Activated CD4-positive, alpha-beta T cell treated with anti-CD3 and anti-CD28 coated beads, Interleukin-2, amount 10 ng/mL, durations not matched to agents 7 days and 5 days (primary cell): ENCODE results near the gene KCNJ12. TPM values are rescaled to one million over a fixed set of nuclear protein-coding genes. Genes with fewer than 3 reads are reported as not detected.
"Not testable (repeated sequence)": the region's sequence is repeated elsewhere in the genome, so short reads cannot be mapped to it uniquely, and the experiment has no call there.

Experiments used
- CTCF ChIA-PET: fragments of 350-600 bp; sonication (Branson Sonifier 250); formaldehyde crosslinking; loops from one replicate; lab custom pipeline; 2021; ENCODE audit warnings: antibody characterized with exemption; lab: Charles Lee
- POLR2A ChIA-PET: fragments of 350-600 bp; sonication (Branson Sonifier 250); formaldehyde crosslinking; loops from one replicate; lab custom pipeline; 2021; ENCODE audit warnings: antibody characterized with exemption; lab: Charles Lee
- DNase-seq: peaks from one replicate; pipeline ENCODE4 v3.0.0-alpha.2; 2020
- H3K27ac Mint-ChIP-seq: one replicate; pipeline ENCODE4 v1.8.0; 2021; ENCODE audit warnings: mild to moderate bottlenecking, moderate library complexity, mixed read lengths
- H3K27me3 Mint-ChIP-seq: one replicate; pipeline ENCODE4 v1.8.0; 2021; ENCODE audit warnings: mixed read lengths
- H3K36me3 Mint-ChIP-seq: one replicate; pipeline ENCODE4 v1.8.0; 2021; ENCODE audit warnings: low read depth, mixed read lengths
- H3K4me1 Mint-ChIP-seq: one replicate; pipeline ENCODE4 v1.8.0; 2021; ENCODE audit warnings: mixed read lengths
- H3K4me3 Mint-ChIP-seq: one replicate; pipeline ENCODE4 v1.8.0; 2021; ENCODE audit warnings: mild to moderate bottlenecking, moderate library complexity, mixed read lengths
- H3K9me3 Mint-ChIP-seq: one replicate; pipeline ENCODE4 v1.8.0; 2021; ENCODE audit warnings: mixed read lengths
- total RNA-seq, 2 experiments: library from RNA; stranded (reverse); gene quantifications; one replicate each; pipeline ENCODE4 v1.2.3, GENCODE V29; 2021

Gene KCNJ12
- total RNA-seq, 2 experiments from 2014 or later, result not detected

GRCh38 chr17:21388944-21389343, 12.8 kb downstream of the KCNJ12 start:
- Mint-ChIP-seq H3K9me3 (no peaks in the 10 kb centered on the region), H3K36me3 (no peaks in the 10 kb centered on the region), H3K4me3 (no peak overlapping the region), H3K27ac (no peak overlapping the region), H3K4me1 (no peaks in the 10 kb centered on the region), H3K27me3 (no peaks in the 10 kb centered on the region)
- ChIA-PET CTCF (interaction anchor here (2.3 kb wide), 1 partner anchor 10 kb away, joined by 7 read pairs; no protein-coding TSS in a partner anchor), POLR2A (no interaction called here)
- DNase-seq, result no peak

GRCh38 chr17:21389394-21389793, 13.2 kb downstream of the KCNJ12 start:
- Mint-ChIP-seq H3K9me3 (no peaks in the 10 kb centered on the region), H3K4me1 (no peaks in the 10 kb centered on the region), H3K36me3 (no peaks in the 10 kb centered on the region), H3K27me3 (no peaks in the 10 kb centered on the region), H3K4me3 (no peak overlapping the region), H3K27ac (no peak overlapping the region)
- ChIA-PET POLR2A (no interaction called here), CTCF (interaction anchor here (2.3 kb wide), 1 partner anchor 10 kb away, joined by 7 read pairs; no protein-coding TSS in a partner anchor)
- DNase-seq, result no peak

DNA sequence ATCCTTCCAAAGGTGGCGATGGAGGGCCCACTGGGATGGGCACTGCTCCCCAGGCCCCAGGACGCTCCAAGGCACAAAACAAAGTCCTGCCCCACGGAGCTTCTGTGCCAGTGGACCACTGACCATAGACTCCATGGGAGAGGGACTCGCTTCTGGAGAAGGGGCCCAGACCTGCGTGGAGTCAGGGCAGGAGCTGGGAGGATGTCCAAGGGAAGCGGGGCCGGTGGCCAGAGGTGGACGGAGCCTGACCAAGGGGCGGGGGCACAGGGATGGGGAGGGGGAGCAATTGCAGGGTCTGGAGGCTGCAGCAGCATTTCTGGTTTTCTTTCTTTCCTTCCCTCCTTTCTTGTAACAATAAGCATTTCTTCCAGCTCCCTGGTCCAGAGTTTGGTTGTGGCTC, 14.1 kb downstream of the KCNJ12 start:
- CTCF ChIA-PET, result interaction anchor here (2.3 kb wide), 1 partner anchor 11 kb away, joined by 7 read pairs; no protein-coding TSS in a partner anchor
- H3K27ac Mint-ChIP-seq, result no peak overlapping the region

GRCh38 chr17:21392266-21392665, 16.1 kb downstream of the KCNJ12 start:
- Mint-ChIP-seq H3K9me3 (no peaks in the 10 kb centered on the region), H3K4me3 (no peak overlapping the region), H3K27ac (no peak overlapping the region), H3K27me3 (no peaks in the 10 kb centered on the region), H3K36me3 (no peaks in the 10 kb centered on the region), H3K4me1 (no peaks in the 10 kb centered on the region)
- no peak for DNase-seq
- CTCF ChIA-PET, result interaction anchor here (0.6 kb wide), 1 partner anchor 41 kb away, joined by 3 read pairs; no protein-coding TSS in a partner anchor
- POLR2A ChIA-PET, result interaction anchor here (0.6 kb wide), 1 partner anchor 91 kb away, joined by 3 read pairs; no protein-coding TSS in a partner anchor

More for the DNA sequence above, 14.1 kb downstream of the KCNJ12 start:
- Mint-ChIP-seq H3K4me1 (no peaks in the 10 kb centered on the region), H3K4me3 (no peak overlapping the region), H3K36me3 (no peaks in the 10 kb centered on the region), H3K9me3 (no peaks in the 10 kb centered on the region), H3K27me3 (no peaks in the 10 kb centered on the region)
- DNase-seq, result no peak
- POLR2A ChIA-PET, result no interaction called here

DNA sequence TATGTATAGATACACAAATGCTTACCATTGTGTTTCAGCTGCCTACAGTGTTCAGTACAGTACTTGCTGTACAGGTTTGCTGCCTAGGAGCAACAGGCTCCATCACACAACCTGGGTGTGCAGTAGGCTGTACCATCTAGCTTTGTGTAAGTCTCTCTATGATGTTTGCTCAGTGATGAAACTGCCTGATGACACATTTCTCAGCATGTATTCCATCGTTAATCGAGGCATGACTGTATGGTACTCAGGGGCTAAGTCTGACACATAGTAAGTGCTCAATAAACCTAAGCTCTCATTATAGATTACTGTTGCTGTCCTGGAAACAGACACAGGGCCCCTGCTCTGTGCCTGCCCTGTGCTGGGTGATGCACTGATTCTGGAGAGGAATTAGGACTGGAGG, 18.1 kb downstream of the KCNJ12 start:
- no peak for DNase-seq
- Mint-ChIP-seq H3K4me3 (no peak overlapping the region), H3K36me3 (no peaks in the 10 kb centered on the region), H3K9me3 (no peaks in the 10 kb centered on the region), H3K4me1 (no peaks in the 10 kb centered on the region), H3K27ac (no peak overlapping the region), H3K27me3 (no peaks in the 10 kb centered on the region)
- ChIA-PET CTCF (no interaction called here), POLR2A (no interaction called here)

DNA sequence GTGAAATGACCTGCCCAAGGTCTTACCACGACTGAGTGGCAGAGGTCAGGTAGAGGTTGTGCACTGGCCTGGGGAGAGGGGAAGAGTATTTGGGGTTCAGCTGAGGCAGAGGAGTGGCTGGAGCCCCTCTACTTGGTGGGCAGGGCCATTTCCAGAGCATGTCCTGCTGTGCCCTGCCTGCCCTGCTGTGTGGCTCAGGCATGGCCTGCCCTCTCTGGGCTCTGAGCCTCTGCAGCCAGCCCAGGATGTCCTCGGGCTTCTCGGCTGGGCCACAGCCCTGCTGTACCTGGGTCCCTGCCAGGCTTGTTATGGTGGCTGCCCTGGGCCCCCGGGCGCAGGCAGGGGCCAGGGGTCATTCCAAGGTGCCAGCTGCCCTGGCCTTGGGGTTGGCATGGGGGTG, 19.6 kb downstream of the KCNJ12 start:
- Mint-ChIP-seq H3K36me3 (no peaks in the 10 kb centered on the region), H3K27ac (no peak overlapping the region)

DNA sequence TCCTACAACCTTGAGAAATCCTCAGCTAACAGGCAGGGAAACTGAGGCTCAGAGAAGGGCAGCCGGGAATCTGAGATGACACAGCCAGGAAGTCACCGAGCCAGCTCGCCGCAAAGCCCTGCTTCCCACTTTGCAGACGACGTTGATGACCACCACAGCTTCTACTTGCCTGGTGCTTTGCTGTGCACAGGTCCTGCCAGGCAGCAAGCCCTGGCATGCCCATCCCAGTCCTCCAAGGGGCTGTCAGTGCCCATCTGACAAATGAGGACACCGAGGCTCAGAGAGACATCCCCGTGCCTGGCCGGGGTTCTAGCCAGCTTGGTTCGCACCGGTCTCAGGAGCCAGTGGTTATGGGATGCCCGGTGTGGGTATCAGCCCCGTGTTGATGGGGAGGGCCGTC, 20.1 kb downstream of the KCNJ12 start:
- no peak for DNase-seq
- ChIA-PET CTCF (no interaction called here), POLR2A (no interaction called here)
- no peaks in the 10 kb centered on the region for H3K27me3 Mint-ChIP-seq
- no peak overlapping the region for H3K27ac Mint-ChIP-seq
- H3K4me1 Mint-ChIP-seq, result no peaks in the 10 kb centered on the region
- no peaks in the 10 kb centered on the region for H3K9me3 Mint-ChIP-seq
- H3K36me3 Mint-ChIP-seq, result no peaks in the 10 kb centered on the region
- no peak overlapping the region for H3K4me3 Mint-ChIP-seq

More for the DNA sequence above, 19.6 kb downstream of the KCNJ12 start:
- H3K4me3 Mint-ChIP-seq, result no peak overlapping the region
- no peaks in the 10 kb centered on the region for H3K9me3 Mint-ChIP-seq
- ChIA-PET CTCF (no interaction called here), POLR2A (no interaction called here)
- no peaks in the 10 kb centered on the region for H3K4me1 Mint-ChIP-seq
- no peak for DNase-seq
- no peaks in the 10 kb centered on the region for H3K27me3 Mint-ChIP-seq

DNA sequence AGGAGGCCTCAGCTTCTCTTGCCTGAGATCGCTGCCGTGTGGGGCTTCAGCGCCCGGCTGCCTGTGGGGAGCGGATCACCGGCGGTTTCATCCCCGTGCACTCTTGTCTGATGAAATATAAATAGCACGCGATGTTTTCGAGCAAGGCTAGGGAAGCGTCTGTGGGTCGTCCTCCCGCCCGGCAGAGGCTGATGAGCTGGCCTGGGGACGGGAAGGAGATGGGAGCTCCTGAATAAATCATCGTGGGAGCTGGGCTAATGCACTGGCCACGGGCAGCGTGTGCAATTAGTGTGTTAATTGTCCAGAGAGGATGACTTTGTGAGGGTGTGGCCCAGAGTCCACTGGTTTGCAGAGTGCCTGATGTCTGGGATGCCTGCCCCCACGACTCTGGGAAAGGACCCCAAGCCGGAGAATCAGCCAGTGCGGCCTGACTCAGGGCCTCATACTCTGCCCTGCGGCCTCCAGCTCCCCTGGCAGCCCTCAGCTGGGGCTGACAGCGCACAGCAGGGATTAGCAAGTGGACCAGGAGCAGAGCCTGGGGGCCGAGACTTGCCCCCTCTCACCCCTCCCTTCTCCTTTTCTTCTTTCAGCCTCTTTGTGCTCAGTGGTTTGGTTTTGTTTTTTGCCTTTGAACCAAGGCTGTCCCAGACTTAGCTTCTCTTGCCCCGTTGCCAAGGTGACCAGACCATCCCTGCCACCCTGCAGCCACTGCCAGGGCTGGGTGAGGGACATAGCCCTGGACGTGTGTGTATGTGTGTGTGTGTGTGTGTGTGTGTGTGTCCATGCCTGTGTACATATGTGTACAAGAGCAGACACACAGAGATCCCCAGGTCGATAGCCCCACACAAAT, 21.4 kb downstream of the KCNJ12 start:
- H3K9me3 Mint-ChIP-seq, result no peaks in the 10 kb centered on the region
- no peaks in the 10 kb centered on the region for H3K4me1 Mint-ChIP-seq
- no peaks in the 10 kb centered on the region for H3K36me3 Mint-ChIP-seq
- H3K27ac Mint-ChIP-seq, result no peak overlapping the region
- ChIA-PET CTCF (no interaction called here), POLR2A (no interaction called here)
- no peak overlapping the region for H3K4me3 Mint-ChIP-seq
- H3K27me3 Mint-ChIP-seq, result no peaks in the 10 kb centered on the region
- DNase-seq, result no peak

GRCh38 chr17:21399474-21400186, 23.5 kb downstream of the KCNJ12 start:
- Mint-ChIP-seq H3K4me1 (no peaks in the 10 kb centered on the region), H3K36me3 (no peaks in the 10 kb centered on the region), H3K27me3 (no peaks in the 10 kb centered on the region), H3K9me3 (no peaks in the 10 kb centered on the region), H3K27ac (no peak overlapping the region), H3K4me3 (no peak overlapping the region)
- CTCF ChIA-PET, result no interaction called here
- no peak for DNase-seq
- POLR2A ChIA-PET, result no interaction called here

DNA sequence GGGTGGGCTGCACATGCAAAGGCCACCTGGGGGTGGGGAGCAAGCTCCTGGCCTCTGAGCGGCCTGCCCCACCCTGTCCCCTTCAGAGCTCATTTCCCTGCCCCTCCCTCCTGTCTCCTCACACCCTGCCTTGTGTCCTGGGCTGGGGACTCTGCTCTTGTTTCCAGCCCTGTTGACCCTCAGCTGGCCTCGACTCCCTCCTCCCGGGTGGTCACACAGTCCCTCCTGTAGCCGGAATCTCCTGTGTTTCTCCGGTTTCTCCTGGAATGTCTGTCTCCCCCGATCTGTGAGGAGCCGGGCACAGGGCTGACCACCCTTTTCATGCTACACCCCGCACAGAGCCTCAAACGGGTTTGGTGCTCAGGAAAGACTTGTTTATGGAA, 24.0 kb downstream of the KCNJ12 start:
- H3K4me1 Mint-ChIP-seq, CTCF ChIA-PET, H3K27me3 Mint-ChIP-seq, POLR2A ChIA-PET, H3K4me3 Mint-ChIP-seq, DNase-seq, H3K36me3 Mint-ChIP-seq, H3K9me3 Mint-ChIP-seq, H3K27ac Mint-ChIP-seq: not testable (repeated sequence)

GRCh38 chr17:21400816-21401593, 24.8 kb downstream of the KCNJ12 start:
- CTCF ChIA-PET, result no interaction called here
- POLR2A ChIA-PET, result no interaction called here
- no peak for DNase-seq
- H3K36me3 Mint-ChIP-seq, result no peaks in the 10 kb centered on the region
- no peaks in the 10 kb centered on the region for H3K27me3 Mint-ChIP-seq
- H3K9me3 Mint-ChIP-seq, result no peaks in the 10 kb centered on the region
- no peaks in the 10 kb centered on the region for H3K4me1 Mint-ChIP-seq
- H3K27ac Mint-ChIP-seq, result no peak overlapping the region
- H3K4me3 Mint-ChIP-seq, result no peak overlapping the region

DNA sequence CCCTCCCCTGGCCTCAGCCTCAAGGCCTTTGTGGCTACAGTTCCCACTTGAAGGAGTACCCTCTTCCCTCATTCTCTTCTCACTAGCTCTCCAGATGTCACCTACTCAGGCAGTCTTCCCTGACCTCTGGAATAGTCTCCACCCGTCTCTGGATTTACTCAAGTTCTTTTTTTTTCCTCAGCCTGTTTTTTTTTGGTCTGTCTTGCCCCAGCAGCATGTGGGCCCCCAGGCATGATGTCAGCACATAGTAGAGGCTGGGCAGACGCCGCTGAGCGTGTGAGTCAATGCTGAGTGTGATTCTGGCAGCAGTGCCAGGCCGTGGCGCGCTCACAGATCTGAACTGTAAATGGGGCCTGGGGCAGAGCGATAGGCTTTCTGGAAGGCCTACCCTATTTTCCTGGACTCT, 26.0 kb downstream of the KCNJ12 start:
- H3K27ac Mint-ChIP-seq, H3K36me3 Mint-ChIP-seq, DNase-seq, H3K4me3 Mint-ChIP-seq, POLR2A ChIA-PET, CTCF ChIA-PET, H3K4me1 Mint-ChIP-seq, H3K27me3 Mint-ChIP-seq, H3K9me3 Mint-ChIP-seq: not testable (repeated sequence)

- H3K4me1 Mint-ChIP-seq, H3K4me3 Mint-ChIP-seq, H3K27ac Mint-ChIP-seq, H3K9me3 Mint-ChIP-seq, CTCF ChIA-PET, POLR2A ChIA-PET, DNase-seq, H3K27me3 Mint-ChIP-seq, H3K36me3 Mint-ChIP-seq: not testable (repeated sequence)
Measured at GRCh38 chr17:21402926-21403325, 26.8 kb downstream of the KCNJ12 start.
